22Rv1 (cell line): ENCODE data around the gene MRTFB.

Experiments used
- H3K27ac ChIP-seq: fragments of 450-650 bp; 2 replicates; pipeline ENCODE4 v1.5.1; 2017
- ZFX ChIP-seq: fragments of 450-650 bp; IDR thresholded peaks from 2 replicates; pipeline ENCODE4 v1.6.1; 2017; ENCODE audit warnings: antibody characterized with exemption, borderline replicate concordance
- TF ChIP-seq, protein P1 (sequence below): fragments of 450-650 bp; IDR thresholded peaks from 2 replicates; pipeline ENCODE4 v1.5.1; 2017; ENCODE audit warnings: mild to moderate bottlenecking

Gene MRTFB

DNA sequence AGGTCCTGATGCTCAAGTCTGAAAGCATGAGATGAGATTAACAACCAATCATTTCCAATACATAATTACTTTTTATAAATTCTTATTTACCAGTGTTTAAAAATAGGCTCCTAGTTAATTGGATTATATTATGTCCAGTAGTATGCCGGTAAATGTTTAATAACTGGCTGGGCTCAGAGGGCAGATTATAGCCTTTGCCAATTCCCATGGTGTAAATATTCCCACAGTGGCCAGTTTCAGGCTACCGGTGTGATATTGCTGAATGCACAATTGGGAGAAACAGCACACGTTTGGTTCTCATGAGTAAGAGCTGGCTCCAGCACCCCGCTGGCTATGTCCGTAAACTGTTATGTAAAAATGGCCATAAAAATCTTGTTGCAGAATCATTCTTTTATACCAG is 167.6 kb downstream of the MRTFB start:
- no peak overlapping the region for H3K27ac ChIP-seq
- TF ChIP-seq ZFX: no peak
- TF ChIP-seq, protein P1, sequence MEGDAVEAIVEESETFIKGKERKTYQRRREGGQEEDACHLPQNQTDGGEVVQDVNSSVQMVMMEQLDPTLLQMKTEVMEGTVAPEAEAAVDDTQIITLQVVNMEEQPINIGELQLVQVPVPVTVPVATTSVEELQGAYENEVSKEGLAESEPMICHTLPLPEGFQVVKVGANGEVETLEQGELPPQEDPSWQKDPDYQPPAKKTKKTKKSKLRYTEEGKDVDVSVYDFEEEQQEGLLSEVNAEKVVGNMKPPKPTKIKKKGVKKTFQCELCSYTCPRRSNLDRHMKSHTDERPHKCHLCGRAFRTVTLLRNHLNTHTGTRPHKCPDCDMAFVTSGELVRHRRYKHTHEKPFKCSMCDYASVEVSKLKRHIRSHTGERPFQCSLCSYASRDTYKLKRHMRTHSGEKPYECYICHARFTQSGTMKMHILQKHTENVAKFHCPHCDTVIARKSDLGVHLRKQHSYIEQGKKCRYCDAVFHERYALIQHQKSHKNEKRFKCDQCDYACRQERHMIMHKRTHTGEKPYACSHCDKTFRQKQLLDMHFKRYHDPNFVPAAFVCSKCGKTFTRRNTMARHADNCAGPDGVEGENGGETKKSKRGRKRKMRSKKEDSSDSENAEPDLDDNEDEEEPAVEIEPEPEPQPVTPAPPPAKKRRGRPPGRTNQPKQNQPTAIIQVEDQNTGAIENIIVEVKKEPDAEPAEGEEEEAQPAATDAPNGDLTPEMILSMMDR: no peak

DNA sequence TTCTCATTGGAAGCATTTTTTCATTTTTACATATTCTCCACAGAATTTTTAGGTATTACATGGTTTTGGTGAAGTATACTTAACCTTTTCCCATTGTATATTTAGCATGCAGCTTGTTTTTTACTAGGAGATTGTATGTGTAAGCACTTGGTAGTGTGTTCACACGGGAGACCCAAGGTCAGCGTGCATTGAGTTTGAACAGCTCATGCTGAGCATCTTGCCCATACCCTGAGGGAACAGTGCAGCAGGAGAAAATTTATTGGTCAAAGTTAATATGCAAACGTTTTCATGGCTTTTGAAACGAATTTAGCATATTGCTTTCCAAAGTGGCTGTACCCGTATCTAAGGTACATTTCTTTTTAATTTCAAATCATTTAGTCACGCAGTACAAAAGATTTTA is 168.7 kb downstream of the MRTFB start:
- no peak overlapping the region for H3K27ac ChIP-seq
- TF ChIP-seq, protein P1: no peak
- TF ChIP-seq ZFX: no peak

DNA sequence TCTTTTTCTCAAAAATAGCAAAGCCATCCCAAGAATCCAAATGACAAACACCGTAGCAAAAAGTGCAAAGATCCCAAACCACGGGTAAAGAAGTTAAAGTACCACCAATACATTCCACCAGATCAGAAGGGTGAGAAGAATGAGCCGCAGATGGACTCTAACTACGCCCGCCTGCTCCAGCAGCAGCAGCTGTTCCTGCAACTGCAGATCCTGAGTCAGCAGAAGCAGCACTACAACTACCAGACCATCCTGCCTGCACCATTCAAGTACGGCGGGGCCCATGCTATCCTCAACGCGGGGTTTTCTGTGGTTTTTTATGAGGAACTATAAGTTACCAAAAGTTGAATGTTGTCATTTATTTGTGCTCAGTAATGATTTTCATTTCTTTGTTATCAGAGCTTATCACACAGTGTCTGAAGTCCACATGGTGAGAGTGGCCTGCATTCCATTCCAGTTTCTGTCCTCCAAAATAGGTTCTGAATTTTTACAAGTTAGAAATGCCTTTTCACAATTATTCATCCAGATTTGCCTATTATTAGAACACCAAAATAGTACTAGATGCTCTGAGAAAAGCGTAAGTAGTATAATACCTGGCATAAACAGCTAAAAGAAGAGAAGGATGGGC is 169.2 kb downstream of the MRTFB start:
- H3K27ac ChIP-seq: no peak overlapping the region
- TF ChIP-seq, protein P1: no peak
- no peak for TF ChIP-seq ZFX

DNA sequence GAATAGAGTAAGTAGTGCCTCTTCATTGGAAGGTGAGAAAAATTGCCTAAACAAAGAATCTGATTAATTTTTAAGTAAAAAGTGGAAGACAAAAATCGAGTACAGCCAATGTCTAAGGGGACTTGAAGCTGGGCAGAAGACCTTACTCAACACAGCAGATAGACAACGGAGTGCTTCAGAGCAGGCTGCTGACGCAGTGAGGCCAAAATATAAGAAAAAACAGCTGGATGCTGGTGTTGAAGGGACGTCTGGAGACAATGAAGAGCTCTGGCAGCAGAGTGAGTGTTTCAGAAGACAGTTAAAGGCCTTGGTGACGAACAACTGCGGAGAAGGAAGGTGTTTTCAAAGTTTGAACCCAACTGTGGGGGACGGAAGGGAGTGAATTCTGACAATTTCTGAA is 169.8 kb downstream of the MRTFB start:
- no peak overlapping the region for H3K27ac ChIP-seq
- TF ChIP-seq, protein P1: no peak
- no peak for TF ChIP-seq ZFX

DNA sequence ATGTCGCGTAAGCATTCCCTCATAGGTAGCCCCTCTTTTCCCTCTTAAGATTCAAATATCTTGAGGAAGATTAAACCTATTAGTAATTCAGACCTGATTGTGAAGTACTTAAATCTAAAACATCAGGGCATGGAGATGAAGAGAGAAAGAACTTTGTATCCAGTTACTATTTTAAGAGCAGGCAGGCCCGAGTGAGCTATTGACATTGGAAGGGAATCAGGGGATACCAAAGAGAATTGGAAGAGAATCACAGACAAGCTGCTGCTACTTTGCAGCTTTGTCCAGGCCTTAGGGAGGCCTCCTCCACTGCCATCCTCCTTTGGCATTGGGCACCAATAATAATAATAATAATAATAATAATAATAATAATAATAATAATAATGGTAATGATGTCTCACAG is 170.5 kb downstream of the MRTFB start:
- TF ChIP-seq, protein P1: no peak
- no peak for TF ChIP-seq ZFX
- no peak overlapping the region for H3K27ac ChIP-seq

DNA sequence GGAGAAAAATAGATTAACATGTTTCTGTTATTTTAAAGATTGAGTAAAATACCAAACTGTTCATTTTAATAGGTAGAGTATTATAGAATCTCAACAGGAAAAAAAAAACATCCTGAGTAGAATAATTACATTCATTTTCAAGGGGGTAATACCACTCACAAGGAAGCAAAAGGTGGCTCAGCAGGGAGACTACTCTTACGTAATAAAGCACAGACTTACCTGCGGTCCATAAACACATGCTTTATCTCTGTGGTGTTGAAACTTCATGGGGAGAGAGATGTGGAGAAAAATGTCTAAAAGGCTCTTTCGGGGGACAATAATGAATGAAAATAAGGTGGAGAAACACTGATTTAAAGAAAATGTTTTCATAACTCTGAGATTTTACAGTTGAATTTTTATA is 171.7 kb downstream of the MRTFB start:
- no peak for TF ChIP-seq ZFX
- TF ChIP-seq, protein P1: no peak
- H3K27ac ChIP-seq: no peak overlapping the region

DNA sequence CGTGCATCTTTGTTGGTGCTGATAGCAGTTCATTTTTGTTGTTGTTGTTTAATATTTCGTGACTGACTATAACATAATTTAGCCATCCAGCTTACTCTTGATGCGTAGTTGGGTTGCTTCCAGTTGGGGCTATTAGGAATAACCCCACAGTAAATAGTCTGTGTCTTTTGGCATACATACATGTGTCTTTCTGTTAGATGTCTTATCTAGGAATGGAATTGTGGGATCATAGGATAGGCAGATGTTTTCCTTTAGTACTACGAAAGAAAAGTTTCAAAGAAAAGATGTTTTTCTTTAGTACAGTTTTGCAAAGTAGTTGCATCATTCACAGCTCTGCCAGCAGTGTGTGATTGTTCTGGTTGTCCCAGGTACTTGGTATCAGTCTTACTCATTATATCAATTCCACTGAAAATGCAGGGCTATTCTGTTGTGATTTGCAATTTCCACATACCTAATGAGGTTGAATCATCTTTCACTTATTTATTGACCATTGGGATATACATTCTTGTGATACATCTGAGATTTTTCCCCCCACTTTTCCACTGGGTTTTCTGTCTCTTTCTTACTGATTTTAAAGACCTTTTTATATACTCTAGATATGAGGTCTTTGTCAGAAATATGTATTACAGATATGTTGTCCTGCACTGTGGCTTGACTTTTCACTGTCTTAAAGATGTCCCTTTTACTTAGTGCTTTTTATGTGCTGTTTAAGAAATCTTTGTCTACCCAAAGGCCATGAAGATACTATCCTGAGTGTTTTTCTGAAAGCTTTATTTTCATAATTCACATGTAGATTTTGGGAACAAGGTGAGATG is 173.3 kb downstream of the MRTFB start:
- H3K27ac ChIP-seq: no peak overlapping the region
- TF ChIP-seq, protein P1: no peak
- no peak for TF ChIP-seq ZFX
